Fibroblast of pulmonary artery (primary cell): Measurements from ENCODE around the gene TMEM94.
A peak's percentile ranks its signal among the peaks of the same experiment; 100 is the strongest.

Experiments used
- DNase-seq: peaks from one replicate; pipeline ENCODE4 v3.0.0-alpha.2; 2010; ENCODE audit warnings: low read depth
- H3K4me3 ChIP-seq: replicated peaks from 2 replicates; pipeline ENCODE4 v1.5.1; 2011; ENCODE audit warnings: low read depth, mild to moderate bottlenecking, control low read depth, low read length, moderate library complexity
- TF ChIP-seq, protein P1 (sequence below): IDR thresholded peaks from 2 replicates; pipeline ENCODE4 v1.5.1; 2011; ENCODE audit warnings: mild to moderate bottlenecking, control low read depth, low read length, inconsistent platforms; ENCODE audit errors: missing control alignments

The TMEM94 gene

DNA sequence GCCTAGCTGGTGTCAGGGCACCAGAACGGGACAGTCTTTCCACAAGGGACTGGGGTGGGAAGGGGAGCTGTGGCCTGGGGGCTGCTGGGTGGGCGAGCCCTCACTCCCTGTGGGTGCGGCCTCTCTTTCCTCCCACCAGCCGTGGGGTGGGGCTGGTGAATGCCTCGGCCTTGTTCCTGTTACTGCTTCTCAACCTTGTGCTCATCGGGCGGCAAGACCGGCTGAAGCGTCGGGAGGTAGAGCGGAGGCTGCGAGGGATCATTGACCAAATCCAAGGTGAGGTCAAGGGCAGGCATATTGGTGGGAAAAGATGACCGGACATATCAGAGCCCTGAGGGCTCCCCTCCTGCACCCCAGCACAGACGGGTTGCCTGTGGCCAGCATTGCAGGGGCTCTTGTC is 29.7 kb downstream of the TMEM94 start:
- TF ChIP-seq, protein P1, sequence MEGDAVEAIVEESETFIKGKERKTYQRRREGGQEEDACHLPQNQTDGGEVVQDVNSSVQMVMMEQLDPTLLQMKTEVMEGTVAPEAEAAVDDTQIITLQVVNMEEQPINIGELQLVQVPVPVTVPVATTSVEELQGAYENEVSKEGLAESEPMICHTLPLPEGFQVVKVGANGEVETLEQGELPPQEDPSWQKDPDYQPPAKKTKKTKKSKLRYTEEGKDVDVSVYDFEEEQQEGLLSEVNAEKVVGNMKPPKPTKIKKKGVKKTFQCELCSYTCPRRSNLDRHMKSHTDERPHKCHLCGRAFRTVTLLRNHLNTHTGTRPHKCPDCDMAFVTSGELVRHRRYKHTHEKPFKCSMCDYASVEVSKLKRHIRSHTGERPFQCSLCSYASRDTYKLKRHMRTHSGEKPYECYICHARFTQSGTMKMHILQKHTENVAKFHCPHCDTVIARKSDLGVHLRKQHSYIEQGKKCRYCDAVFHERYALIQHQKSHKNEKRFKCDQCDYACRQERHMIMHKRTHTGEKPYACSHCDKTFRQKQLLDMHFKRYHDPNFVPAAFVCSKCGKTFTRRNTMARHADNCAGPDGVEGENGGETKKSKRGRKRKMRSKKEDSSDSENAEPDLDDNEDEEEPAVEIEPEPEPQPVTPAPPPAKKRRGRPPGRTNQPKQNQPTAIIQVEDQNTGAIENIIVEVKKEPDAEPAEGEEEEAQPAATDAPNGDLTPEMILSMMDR: no peak

GRCh38 chr17:75486951-75487350 is 30.5 kb downstream of the TMEM94 start:
- no peak overlapping the region for H3K4me3 ChIP-seq
- TF ChIP-seq, protein P1: no peak

More for the DNA sequence above, 29.7 kb downstream of the TMEM94 start:
- no peak for DNase-seq
- H3K4me3 ChIP-seq: no peak overlapping the region

DNA sequence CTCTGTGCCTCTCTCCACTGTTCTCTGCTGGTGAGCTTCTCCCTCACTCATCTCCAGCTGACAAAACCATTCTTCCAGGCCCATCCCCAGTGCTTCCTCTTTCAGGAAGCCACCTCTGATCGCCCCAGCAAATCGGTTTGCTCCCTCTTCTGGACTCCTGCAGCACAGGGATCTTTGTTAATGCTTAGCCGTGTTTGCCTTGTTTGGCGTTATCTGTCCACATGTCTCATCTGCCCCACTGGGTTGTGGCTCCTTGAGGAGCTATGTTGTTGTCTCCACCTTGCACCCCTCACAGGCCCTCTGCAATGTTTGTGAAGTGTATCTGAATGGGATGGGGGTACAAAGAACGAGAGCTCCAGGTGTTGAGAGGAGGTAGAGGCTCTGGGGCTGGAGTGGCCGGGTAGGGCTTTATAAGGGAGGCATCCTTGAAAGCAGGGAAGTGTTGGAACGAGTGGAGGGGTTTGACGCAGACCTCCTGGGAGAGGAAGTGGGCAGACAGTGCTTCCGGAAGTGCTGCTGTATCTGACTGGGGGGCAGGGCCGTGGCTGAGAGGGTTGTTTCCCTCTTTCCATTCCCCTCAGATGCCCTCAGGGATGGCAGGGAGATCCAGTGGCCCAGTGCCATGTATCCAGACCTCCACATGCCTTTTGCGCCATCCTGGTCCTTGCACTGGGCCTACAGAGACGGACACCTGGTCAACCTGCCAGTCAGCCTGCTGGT is 31.1 kb downstream of the TMEM94 start:
- TF ChIP-seq, protein P1: no peak
- peak; percentile 14 for DNase-seq
- H3K4me3 ChIP-seq: no peak overlapping the region

More at GRCh38 chr17:75486951-75487350, 30.5 kb downstream of the TMEM94 start:
- no peak for DNase-seq

DNA sequence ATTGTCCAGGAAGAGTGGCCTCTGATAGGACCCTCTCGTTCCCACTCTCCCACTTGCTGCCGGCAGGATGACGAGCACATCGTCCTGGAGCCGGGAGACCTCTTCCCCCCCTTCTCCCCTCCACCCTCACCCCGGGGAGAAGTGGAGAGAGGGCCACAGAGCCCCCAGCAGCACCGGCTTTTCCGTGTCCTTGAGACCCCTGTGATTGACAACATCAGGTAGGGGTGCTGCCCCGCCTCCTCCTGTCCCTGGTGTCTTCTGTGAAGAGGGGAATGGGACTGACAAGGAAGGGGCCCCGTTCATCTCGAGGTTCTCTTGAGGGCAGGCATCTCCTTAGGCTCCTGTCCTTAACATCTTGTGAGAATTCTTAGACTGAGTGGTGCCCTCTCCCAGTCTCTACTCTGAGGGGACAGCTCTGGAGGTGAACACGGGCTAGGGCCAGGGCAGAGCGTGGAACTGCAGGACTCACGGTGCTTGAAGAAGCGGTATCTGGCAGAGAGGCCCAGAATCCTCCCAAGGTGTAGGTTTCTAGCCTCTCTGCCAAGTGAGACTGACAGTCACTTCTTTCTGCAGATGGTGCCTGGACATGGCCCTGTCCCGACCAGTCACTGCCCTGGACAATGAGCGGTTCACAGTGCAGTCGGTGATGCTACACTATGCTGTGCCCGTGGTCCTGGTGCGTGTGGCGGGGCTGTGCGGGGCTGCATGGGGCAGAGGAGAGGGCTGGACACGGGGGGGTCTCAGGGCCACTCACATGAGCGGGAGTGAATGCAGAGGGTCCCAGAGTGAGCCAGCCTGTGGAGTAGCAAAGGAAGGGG is 32.5 kb downstream of the TMEM94 start:
- no peak for DNase-seq
- TF ChIP-seq, protein P1: no peak
- H3K4me3 ChIP-seq: no peak overlapping the region

- DNase-seq: no peak
- H3K4me3 ChIP-seq: no peak overlapping the region
- TF ChIP-seq, protein P1: no peak
Measured at GRCh38 chr17:75489511-75489955, 33.1 kb downstream of the TMEM94 start.

DNA sequence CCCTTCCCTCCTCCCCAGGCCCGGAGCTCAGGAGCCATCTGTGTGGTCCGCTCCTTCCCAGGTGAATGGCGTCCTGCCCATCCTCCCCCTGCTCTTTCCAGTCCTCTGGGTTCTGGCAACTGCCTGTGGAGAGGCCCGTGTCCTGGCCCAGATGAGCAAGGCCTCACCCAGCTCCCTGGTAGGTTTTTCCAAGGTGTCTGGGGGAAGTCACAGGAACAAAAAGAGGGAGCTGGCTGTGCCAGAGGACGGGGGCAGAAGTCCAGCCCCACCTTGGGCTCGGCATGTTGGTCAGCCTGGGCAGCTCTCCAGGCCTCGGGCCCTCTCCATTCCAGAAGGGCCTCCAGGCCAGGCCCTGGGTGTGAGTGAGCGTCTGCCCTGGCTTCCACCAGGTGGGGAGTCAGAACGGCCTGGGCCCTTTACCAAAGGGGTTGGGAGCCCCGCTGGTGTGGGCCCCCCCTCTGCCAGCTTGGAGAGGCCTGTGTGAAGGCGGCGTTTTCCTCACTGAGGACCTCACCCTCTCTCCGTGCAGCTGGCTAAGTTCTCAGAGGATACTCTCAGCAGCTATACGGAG is 33.8 kb downstream of the TMEM94 start:
- no peak overlapping the region for H3K4me3 ChIP-seq
- TF ChIP-seq, protein P1: no peak
- DNase-seq: no peak
